HepG2 (cell line): Measurements from ENCODE around the gene EIF4G3. TPM values are rescaled to one million over a fixed set of nuclear protein-coding genes. Genes with fewer than 3 reads are reported as not detected.

Source experiments
- ARID2 ChIP-seq: sonication (generic); formaldehyde crosslinking; IDR thresholded peaks from 2 replicates; pipeline ENCODE4 v1.8.1; 2022; ENCODE audit warnings: mild to moderate bottlenecking, missing genetic modification reagents, borderline replicate concordance
- ATM ChIP-seq: fragments of 450-650 bp; IDR thresholded peaks from 2 replicates; pipeline ENCODE4 v1.7.1; 2017; ENCODE audit warnings: mild to moderate bottlenecking, borderline replicate concordance
- CBX5 ChIP-seq: sonication (generic); formaldehyde crosslinking; IDR thresholded peaks from 2 replicates; pipeline ENCODE4 v1.4.0; 2020; ENCODE audit warnings: missing genetic modification reagents, borderline replicate concordance
- CCDC6 ChIP-seq: sonication (generic); formaldehyde crosslinking; IDR thresholded peaks from 2 replicates; pipeline ENCODE4 v1.8.1; 2022; ENCODE audit warnings: mild to moderate bottlenecking, missing genetic modification reagents, moderate library complexity
- CEBPB ChIP-seq: IDR thresholded peaks from 2 replicates; pipeline ENCODE4 v1.6.1; 2011; ENCODE audit warnings: low read depth, low read length, improper control_type of control experiment, borderline replicate concordance
- ESRRA ChIP-seq: sonication (generic); formaldehyde crosslinking; IDR thresholded peaks from 2 replicates; pipeline ENCODE4 v1.5.1; 2020; ENCODE audit warnings: mild to moderate bottlenecking, low read depth, missing genetic modification reagents
- HIVEP1 ChIP-seq: sonication (generic); formaldehyde crosslinking; IDR thresholded peaks from 2 replicates; pipeline ENCODE4 v1.4.0; 2020; ENCODE audit warnings: mild to moderate bottlenecking, missing genetic modification reagents
- MTF1 ChIP-seq: sonication (generic); formaldehyde crosslinking; IDR thresholded peaks from 2 replicates; pipeline ENCODE4 v1.5.0; 2020; ENCODE audit warnings: missing genetic modification reagents
- MYNN ChIP-seq: sonication (generic); formaldehyde crosslinking; IDR thresholded peaks from 2 replicates; pipeline ENCODE4 v1.4.0; 2020; ENCODE audit warnings: mild to moderate bottlenecking, low read depth, missing genetic modification reagents
- NFIB ChIP-seq: sonication (generic); formaldehyde crosslinking; IDR thresholded peaks from 2 replicates; pipeline ENCODE4 v1.9.0; 2021; ENCODE audit warnings: missing genetic modification reagents, mild to moderate bottlenecking, borderline replicate concordance
- SMARCE1 ChIP-seq: fragments of 450-650 bp; IDR thresholded peaks from 2 replicates; pipeline ENCODE4 v1.6.1; 2017; ENCODE audit warnings: borderline replicate concordance
- STAG1 ChIP-seq: sonication (generic); formaldehyde crosslinking; IDR thresholded peaks from 2 replicates; pipeline ENCODE4 v1.4.0; 2020; ENCODE audit warnings: missing genetic modification reagents
- ZFP90 ChIP-seq: sonication (generic); formaldehyde crosslinking; IDR thresholded peaks from 2 replicates; pipeline ENCODE4 v1.8.0; 2022; ENCODE audit warnings: missing genetic modification reagents, mild to moderate bottlenecking, inconsistent platforms, borderline replicate concordance
- ZKSCAN1 ChIP-seq: fragments of 150-350 bp; IDR thresholded peaks from 2 replicates; pipeline ENCODE4 v1.6.1; 2014; ENCODE audit warnings: low read length
- ZMYM3 ChIP-seq: sonication (generic); formaldehyde crosslinking; IDR thresholded peaks from 2 replicates; pipeline ENCODE4 v1.5.1; 2020; ENCODE audit warnings: mild to moderate bottlenecking, missing genetic modification reagents
- ZNF225 ChIP-seq: sonication (generic); formaldehyde crosslinking; IDR thresholded peaks from 2 replicates; pipeline ENCODE4 v1.4.0; 2020; ENCODE audit warnings: mild to moderate bottlenecking, missing genetic modification reagents
- ZNF343 ChIP-seq: sonication (generic); formaldehyde crosslinking; IDR thresholded peaks from 2 replicates; pipeline ENCODE4 v1.4.0; 2020; ENCODE audit warnings: mild to moderate bottlenecking, missing genetic modification reagents
- ZNF44 ChIP-seq: sonication (generic); formaldehyde crosslinking; IDR thresholded peaks from 2 replicates; pipeline ENCODE4 v1.5.1; 2020; ENCODE audit warnings: mild to moderate bottlenecking, missing genetic modification reagents
- ZNF570 ChIP-seq: sonication (generic); formaldehyde crosslinking; IDR thresholded peaks from 2 replicates; pipeline ENCODE4 v1.4.0; 2020; ENCODE audit warnings: mild to moderate bottlenecking, missing genetic modification reagents, borderline replicate concordance
- ZNF577 ChIP-seq: sonication (generic); formaldehyde crosslinking; IDR thresholded peaks from 2 replicates; pipeline ENCODE4 v1.4.0; 2020; ENCODE audit warnings: mild to moderate bottlenecking, low read depth, missing genetic modification reagents, borderline replicate concordance
- ZNF766 ChIP-seq: sonication (generic); formaldehyde crosslinking; IDR thresholded peaks from 2 replicates; pipeline ENCODE4 v1.5.0; 2020; ENCODE audit warnings: missing genetic modification reagents, borderline replicate concordance
- ZNF788 ChIP-seq: sonication (generic); formaldehyde crosslinking; IDR thresholded peaks from 2 replicates; pipeline ENCODE4 v1.5.0; 2020; ENCODE audit warnings: mild to moderate bottlenecking, missing genetic modification reagents, borderline replicate concordance
- polyA plus RNA-seq, 8 experiments: library from polyadenylated mRNA; depleted of rRNA in 3 of 8; stranded (reverse) in 7 of 8; unstranded in 1 of 8; fragments of >200 nt; fragmentation: Illumina TruSeq in 4 of 8; extraction: Trizol in 4 of 8; gene quantifications; 2 replicates each; pipeline versions ENCODE4 v1.2.1 to v1.2.3, GENCODE V29; 2011 to 2016; ENCODE audit warnings: low read depth in 4 of 8, missing spikeins in 1 of 8, mixed read lengths in 1 of 8; ENCODE audit not compliant: insufficient read depth in 1 of 8
- total RNA-seq, 5 experiments: library from RNA; depleted of rRNA; stranded (reverse); fragments of >200 nt; fragmentation: Illumina TruSeq; extraction: Trizol; gene quantifications; 2 replicates each; pipeline ENCODE4 v1.2.3, GENCODE V29; 2016; ENCODE audit warnings: low read depth in 1 of 5
- TF ChIP-seq, protein P1 (sequence below): sonication (generic); formaldehyde crosslinking; IDR thresholded peaks from 2 replicates; pipeline ENCODE4 v1.5.1; 2020; ENCODE audit warnings: missing genetic modification reagents, mild to moderate bottlenecking, borderline replicate concordance
- TF ChIP-seq, protein P2 (sequence below): sonication (generic); formaldehyde crosslinking; IDR thresholded peaks from 2 replicates; pipeline ENCODE4 v1.4.0; 2020; ENCODE audit warnings: missing genetic modification reagents, mild to moderate bottlenecking, borderline replicate concordance
- TF ChIP-seq, protein P3 (sequence below): sonication (generic); formaldehyde crosslinking; IDR thresholded peaks from 2 replicates; pipeline ENCODE4 v1.4.0; 2020; ENCODE audit warnings: missing genetic modification reagents, mild to moderate bottlenecking, borderline replicate concordance

The EIF4G3 gene
- total and polyA plus RNA-seq, 2 of the 13 experiments (the other 11 are each of a cell fraction or from before 2014, with no cell fraction given) = 22.2 to 27.6 TPM

DNA sequence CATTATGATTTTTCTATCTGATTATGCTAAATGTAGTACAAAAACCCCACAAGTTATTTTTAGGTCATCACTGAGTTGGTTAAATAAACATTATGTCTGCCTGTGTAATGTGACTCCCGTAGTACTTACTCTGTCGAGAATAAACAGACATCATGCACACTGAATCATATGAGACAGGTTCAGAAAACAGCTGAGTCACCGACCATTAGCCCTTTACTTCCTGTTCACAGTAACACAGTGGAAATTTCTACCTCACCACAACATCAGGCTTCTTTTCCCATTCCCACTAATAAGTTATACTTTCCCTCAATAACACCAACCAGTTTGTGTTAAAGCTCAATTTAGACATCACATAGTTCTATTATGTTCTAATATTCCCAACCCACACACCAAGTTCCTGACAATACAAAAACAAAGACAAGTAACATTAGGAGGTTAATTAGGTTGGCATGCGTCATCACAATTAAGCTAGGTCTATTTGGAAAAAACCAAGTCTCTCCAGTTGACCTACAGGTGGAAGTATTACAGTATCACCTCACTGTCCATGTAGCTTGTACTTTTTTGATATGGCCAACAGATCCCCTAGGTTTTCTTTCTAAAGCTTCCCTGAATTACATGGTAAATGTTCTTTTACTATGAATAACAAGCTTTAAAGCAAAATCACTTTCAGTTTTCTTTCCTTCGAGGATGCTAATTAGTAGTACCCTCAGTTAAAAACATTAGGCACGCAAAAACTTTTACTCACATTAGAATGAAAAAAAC, 154.2 kb downstream of the EIF4G3 start (continued):
- TF ChIP-seq, protein P1, sequence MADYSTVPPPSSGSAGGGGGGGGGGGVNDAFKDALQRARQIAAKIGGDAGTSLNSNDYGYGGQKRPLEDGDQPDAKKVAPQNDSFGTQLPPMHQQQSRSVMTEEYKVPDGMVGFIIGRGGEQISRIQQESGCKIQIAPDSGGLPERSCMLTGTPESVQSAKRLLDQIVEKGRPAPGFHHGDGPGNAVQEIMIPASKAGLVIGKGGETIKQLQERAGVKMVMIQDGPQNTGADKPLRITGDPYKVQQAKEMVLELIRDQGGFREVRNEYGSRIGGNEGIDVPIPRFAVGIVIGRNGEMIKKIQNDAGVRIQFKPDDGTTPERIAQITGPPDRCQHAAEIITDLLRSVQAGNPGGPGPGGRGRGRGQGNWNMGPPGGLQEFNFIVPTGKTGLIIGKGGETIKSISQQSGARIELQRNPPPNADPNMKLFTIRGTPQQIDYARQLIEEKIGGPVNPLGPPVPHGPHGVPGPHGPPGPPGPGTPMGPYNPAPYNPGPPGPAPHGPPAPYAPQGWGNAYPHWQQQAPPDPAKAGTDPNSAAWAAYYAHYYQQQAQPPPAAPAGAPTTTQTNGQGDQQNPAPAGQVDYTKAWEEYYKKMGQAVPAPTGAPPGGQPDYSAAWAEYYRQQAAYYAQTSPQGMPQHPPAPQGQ = no peak
- TF ChIP-seq STAG1 (no peak), CEBPB (no peak), ZNF44 (CRISPR knock-in tag) (no peak), ZNF766 (CRISPR knock-in tag) (no peak), ZNF225 (CRISPR knock-in tag) (no peak), MYNN (CRISPR knock-in tag) (no peak), HIVEP1 (CRISPR knock-in tag) (no peak), ESRRA (0 out of 2 replicates have a peak, but pooled peaks have one; percentile 22), SMARCE1 (no peak), ZNF788 (CRISPR knock-in tag) (no peak), CBX5 (no peak), ATM (no peak), ZNF343 (CRISPR knock-in tag) (no peak), MTF1 (CRISPR knock-in tag) (no peak), ZKSCAN1 (no peak), CCDC6 (0 out of 2 replicates have a peak, but pooled peaks have one; percentile 30), ZMYM3 (CRISPR knock-in tag) (no peak), NFIB (CRISPR knock-in tag) (no peak), ZFP90 (CRISPR knock-in tag) (no peak), ZNF570 (CRISPR knock-in tag) (no peak), ARID2 (CRISPR knock-in tag) (no peak), ZNF577 (CRISPR knock-in tag) (no peak)
- TF ChIP-seq, protein P2, sequence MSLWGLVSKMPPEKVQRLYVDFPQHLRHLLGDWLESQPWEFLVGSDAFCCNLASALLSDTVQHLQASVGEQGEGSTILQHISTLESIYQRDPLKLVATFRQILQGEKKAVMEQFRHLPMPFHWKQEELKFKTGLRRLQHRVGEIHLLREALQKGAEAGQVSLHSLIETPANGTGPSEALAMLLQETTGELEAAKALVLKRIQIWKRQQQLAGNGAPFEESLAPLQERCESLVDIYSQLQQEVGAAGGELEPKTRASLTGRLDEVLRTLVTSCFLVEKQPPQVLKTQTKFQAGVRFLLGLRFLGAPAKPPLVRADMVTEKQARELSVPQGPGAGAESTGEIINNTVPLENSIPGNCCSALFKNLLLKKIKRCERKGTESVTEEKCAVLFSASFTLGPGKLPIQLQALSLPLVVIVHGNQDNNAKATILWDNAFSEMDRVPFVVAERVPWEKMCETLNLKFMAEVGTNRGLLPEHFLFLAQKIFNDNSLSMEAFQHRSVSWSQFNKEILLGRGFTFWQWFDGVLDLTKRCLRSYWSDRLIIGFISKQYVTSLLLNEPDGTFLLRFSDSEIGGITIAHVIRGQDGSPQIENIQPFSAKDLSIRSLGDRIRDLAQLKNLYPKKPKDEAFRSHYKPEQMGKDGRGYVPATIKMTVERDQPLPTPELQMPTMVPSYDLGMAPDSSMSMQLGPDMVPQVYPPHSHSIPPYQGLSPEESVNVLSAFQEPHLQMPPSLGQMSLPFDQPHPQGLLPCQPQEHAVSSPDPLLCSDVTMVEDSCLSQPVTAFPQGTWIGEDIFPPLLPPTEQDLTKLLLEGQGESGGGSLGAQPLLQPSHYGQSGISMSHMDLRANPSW = no peak
- TF ChIP-seq, protein P3, sequence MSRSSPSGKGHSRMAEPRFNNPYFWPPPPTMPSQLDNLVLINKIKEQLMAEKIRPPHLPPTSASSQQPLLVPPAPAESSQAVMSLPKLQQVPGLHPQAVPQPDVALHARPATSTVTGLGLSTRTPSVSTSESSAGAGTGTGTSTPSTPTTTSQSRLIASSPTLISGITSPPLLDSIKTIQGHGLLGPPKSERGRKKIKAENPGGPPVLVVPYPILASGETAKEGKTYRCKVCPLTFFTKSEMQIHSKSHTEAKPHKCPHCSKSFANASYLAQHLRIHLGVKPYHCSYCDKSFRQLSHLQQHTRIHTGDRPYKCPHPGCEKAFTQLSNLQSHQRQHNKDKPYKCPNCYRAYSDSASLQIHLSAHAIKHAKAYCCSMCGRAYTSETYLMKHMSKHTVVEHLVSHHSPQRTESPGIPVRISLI (CRISPR knock-in tag) = no peak
